NCI-H226 (cell line): ENCODE data around the gene MYADML2.
A peak's percentile ranks its signal among the peaks of the same experiment; 100 is the strongest.
"Not testable (repeated sequence)": the region's sequence is repeated elsewhere in the genome, so short reads cannot be mapped to it uniquely, and the experiment has no call there.

Experiments used
- DNase-seq: peaks from one replicate; pipeline ENCODE4 v3.0.0-alpha.2; 2015

MYADML2 gene

DNA sequence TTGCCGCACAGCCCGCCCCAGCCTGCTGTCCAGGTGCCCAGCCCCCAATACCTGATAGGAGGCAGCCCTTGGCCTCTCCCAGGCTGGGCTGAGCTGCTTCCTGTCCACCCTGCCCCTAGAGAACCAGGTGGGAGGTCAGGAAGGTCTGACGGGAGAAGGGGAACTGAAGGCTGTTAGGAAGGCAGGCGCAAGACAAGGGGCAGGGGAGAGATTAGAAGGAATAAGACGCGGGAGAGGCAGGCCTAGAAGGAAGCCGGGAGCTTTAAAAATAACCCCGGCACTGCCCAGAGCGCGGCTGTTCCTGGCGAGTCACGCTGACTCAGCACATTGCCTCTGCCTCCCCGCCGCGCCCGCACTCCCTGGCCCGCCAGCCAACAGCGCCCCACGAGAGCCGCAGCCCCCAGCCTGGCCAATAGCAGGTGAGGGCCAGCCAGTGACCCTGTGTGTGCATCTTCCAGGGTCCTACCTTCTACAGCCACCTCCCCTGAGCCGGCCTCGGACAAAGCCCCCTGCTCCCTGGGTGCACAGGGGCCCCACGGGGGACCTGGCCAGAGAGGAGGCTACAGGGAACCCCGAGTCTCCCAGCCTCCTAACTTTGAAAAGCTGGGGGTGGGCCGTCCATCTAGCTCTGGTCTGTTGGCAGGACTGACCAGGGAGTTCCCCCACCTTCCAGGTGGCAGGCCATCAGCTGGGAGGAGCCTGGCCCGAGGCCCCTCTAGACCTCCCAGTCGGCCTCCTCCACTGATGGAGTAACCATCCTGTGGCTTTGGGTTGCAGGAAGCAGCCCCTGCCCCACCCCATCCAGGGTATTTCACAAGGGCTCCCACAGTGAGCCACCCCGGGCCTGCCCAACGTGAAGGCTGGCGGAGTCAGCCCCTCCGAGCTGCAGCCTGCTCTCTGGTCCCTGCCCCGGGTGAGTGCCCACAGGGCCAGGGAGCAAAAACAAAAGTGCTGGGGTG, 23.5 kb downstream of the MYADML2 start:
- peak; percentile 91 for DNase-seq

DNA sequence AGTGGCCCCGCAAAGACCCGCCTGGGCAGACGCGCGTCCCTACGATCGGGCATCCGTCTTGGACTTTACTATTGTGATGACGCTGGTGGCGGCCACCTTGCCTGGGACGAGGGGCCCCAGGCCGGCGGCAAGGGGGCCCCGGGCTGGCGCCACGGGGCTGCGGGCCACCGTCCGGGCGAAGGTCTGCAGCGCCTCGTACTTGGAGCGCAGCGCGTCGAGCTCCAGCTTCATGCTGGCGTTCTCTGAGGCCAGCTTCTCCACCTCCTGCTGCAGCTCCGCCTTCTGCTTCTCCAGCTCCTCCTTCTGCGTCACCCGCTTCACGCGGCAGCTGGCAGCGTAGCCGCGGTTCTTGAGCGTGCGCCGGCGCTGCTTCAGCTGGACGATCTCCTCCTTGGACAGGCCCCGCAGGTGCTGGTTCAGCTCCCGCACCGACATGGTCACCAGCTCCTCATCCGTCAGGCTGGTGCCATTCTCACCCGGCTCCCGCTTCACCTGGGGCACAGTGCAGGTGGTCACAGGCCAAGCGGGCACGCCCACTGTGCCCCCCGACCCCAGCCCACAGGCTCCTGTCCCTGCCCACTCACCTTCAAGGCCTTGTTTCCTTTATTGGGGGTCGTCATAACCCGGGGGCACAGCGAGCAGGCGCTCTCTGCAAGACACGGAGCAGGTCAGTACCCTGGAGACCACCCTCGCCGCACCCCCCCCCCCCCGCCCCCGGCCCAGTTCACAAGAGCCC, 24.3 kb downstream of the MYADML2 start:
- peak; percentile 0 for DNase-seq

DNA sequence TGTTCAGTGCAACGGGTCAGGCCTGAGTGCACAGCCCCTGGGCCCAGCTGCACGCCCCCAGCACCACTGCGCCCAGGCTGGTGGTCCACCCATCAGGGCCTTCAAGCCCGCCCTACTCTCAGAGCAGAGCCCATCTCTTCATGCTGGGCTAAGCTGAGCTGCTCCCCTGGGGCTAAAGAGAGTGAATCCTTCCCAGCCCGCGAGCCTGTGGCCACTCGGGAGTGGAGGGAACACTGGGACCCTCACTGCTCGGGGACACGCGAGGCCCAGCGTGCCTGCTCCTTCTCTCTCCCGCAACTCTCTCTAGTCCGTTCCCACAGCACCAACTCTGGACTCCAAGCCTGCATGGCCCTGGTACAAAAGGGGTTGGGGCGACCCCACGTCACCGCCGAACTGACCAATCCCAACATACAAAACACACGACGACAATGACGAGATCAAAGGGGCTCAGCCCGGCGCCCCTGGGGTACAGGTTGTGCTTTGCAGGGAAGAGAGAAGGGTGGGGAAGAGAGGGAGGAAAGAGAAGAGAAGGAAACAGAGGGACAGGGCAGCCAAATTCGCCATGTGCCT, 25.0 kb downstream of the MYADML2 start:
- peak; percentile 0 for DNase-seq

DNA sequence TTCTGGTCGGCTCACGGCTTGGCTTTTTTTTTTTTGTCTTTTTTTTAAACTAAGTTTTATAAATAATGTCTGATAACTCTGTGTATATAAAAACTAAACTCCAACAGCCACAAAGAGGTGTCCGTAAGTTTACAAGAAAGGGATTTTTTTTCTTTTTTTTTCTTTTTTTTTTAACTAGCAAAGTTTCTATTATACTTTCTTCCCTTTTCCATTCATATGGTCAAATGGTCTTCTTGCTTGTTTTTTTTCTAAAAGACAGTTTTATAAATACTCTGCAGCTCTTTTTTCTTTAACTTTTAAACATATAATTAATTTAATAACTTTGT, 25.5 kb downstream of the MYADML2 start:
- DNase-seq: no peak

DNA sequence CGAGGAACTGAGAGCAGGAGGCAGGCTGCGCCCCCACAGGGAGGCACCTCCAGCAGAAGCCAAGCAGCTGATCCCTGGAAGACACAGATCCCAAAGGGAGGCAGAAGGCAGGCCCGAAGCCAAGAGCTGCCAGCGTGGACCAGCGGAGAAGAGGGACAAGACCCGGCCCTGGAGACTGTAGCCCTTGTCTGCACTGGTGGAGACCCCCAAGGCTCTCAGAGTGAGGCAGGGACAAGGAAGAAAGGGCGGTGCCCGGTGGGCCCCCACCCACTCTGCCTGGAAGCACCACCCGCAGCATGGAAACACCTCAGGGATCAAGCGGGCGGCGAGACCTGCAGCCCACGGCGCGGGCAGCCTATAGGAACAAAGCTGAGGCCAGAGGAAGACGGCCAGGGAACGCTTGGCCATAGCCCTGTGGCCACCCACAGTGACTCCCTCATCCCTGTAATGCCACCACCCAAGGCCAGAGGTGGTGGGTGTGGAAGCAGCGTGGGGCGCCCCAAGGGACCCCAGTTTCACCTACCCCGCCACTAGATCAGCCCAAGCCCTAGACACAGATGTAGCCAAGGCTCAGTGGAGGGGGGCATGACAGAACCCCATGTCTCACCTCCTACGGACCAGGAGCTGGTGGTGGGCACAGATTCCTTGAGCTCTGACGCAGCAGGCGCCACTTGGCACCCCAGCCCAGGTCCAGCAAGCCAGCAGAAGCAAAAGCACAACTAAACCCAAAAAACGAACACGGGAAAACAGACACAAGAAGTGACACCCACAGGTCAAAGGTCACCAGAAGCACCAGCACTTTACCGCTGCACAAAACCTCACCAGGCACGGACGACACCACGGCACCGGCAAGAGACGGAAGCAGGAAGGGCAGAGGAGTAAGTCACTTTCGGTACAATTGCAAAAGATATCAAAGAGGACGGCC, 26.2 kb downstream of the MYADML2 start:
- DNase-seq: no peak

DNA sequence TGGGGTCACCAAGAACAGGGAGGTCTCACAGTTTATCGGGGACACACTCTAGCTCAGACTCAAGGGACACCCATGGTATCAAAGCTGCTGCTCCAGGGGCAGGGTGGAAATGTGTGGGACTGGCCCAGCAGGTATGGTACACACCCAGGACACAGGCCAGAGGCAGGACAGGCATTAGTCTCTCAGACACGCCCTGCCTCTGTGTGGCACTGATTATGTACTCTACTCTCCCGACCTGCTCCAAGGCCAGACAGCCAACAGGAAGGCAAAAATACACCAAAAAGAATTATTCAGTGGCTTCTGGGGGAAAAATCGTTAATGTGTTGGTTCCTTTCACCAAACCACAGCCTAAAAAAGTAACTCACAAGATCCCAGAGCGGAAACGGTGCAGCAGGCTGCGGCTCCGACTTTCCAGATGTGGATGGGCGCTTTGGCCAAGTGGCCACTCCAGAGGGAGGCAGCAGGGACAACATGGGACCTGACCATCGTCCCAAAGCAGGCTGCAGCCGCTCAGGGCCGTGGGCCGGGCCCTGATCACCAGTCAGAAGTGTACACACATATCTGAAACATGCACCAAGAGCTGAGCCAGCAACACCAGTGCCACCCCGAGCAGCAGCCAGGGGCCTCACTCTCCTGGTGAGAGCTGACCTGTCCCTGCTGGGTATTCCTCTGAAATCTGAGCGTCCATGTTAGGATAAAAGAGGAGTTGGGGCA, 28.0 kb downstream of the MYADML2 start:
- peak; percentile 1 for DNase-seq

DNA sequence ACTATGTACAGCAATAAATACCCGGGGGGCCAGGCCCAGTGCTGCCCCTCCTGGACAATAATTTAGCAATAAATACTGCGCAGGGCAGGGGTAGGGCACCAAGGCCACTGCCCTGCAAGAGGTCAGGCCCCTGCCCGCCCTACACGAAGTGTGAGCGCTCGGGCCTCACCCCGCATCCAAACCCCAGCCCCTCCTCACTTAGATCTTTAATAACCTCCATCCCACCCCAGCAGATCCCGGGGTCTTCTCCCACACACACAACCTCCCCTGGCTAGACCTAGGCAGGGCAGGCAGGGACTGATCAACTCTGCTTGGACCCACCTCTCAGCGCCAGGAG, 28.7 kb downstream of the MYADML2 start:
- not testable (repeated sequence) for DNase-seq

DNA sequence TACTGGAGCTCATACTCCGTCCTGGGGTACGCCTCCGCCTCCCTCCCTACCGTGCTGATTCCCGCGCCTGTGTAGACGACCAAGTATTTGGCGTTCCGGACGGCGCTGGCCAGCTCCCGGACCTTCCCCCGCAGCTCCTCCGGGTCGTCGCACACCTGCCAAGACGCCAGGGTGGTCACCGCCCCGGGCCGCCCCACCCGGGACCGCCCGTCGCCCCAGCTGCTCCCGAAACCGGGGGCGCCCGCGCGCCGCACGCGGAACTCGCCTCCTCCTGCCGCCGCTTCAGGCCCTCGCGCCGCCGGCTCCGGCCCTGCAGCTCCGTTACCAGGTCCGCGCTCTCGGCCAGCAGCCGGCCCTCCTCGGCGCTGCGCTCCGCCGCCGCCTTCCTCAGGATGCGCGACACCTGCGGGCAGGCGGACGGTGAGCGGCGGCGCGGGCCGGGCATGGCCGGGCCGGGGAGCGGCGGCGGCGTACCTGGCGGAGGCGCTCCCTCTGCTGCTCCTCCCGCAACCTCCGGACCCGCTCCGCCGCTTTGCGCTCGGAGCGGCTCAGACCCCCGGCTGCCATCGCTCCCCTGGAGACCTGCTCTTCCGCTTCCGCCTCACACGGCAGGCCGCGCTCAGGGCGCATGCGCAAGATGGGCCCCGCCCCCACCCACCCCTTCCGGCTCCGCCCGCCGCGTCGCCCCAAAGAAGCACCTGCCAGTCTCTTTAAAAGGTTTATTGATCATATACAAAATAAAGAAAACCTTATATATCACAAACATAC, 29.3 kb downstream of the MYADML2 start, which contains the start of gene SIRT7:
TSS of gene SIRT7 (minus strand) at position 612 of the 768 bp plus-strand sequence. CDS start at position 567, 45 bp downstream.
- peak; percentile 64 for DNase-seq

DNA sequence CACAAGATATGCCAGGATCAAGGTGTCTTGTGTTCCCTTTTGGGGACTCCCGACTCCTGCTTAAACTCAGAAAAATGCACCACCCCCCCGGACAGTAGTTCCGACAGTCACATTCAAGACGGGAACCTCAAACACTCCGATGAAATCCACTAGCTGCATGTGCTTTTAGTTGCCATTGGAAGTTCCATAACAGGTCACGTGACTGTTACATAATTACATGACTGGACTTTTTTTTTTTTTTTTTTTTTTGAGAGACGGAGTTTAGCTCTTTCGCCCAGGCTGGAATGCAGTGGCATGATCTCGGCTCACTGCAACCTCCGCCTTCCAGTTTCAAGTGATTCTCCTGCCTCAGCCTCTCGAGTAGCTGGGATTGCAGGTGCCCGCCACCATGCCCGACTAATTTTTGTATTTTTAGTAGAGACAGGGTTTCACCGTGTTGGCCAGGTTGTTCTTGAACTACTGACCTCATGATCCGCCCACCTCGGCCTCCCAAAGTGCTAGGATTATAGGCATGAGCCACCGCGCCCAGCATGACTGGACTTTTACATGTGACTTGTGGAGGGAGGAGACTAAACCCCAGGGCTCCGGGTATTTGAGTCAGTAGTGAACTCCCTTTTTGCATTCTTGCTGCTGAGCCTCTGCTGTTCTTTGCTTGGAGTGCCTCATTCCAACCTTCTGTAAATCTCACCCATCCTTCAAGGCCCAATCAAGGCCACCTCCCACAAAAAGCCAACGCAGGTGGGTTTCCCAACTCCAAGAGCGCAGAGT, 30.6 kb downstream of the MYADML2 start:
- peak; percentile 79 for DNase-seq

DNA sequence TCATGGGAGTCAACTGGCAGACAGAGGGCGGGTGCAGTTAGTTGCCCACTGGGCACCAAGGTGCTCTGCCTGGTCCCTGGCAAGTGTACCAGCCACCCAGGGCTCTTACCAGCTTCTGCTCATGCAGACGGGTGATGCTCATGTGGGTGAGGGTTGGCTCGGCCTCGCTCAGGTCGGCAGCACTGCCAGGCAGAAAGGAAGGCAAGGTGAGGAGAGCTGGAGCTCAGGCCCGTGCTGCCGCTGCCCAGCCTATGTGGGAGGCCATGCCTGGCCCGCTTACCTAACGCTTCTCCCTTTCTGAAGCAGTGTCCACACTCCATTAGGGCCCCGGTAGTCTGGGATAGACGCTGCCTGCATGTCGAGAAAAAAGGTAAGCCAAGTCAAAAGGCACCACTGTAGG, 31.7 kb downstream of the MYADML2 start:
- DNase-seq: no peak

DNA sequence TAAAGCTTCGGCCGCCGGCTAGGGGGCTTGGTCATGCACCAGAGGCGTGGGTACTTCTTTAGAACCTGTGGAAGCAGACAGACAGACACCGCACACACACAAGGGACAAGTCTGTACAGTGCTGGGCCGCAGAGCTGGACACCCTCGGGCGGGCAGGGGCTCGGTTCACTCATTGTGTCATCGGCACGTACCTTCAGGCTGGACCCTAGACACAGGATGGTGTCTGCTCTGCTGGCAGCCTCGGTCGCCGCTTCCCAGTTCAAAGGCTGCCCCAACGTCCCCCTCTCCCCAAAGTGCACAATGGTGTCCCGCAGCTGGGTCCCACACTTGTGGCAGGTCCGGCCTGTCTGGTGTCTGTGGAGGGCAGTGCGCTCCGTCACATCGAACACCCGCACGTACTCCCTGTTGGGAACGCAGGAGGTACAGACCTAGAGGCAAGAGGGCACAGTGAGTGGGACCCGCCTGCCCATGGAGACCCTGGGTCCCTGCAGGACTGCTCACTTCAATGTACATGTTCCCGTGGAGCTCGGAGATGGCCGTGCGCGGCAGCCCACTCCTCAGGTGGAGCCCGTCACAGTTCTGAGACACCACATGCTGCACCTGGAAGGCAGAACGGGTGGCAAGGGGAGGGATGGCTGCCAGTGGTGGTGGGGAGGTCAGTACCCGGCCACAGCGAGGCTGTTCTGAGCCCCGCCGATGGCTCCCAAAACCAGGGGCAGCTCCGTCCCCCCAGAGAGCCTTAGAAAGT, 32.8 kb downstream of the MYADML2 start:
- DNase-seq: no peak

DNA sequence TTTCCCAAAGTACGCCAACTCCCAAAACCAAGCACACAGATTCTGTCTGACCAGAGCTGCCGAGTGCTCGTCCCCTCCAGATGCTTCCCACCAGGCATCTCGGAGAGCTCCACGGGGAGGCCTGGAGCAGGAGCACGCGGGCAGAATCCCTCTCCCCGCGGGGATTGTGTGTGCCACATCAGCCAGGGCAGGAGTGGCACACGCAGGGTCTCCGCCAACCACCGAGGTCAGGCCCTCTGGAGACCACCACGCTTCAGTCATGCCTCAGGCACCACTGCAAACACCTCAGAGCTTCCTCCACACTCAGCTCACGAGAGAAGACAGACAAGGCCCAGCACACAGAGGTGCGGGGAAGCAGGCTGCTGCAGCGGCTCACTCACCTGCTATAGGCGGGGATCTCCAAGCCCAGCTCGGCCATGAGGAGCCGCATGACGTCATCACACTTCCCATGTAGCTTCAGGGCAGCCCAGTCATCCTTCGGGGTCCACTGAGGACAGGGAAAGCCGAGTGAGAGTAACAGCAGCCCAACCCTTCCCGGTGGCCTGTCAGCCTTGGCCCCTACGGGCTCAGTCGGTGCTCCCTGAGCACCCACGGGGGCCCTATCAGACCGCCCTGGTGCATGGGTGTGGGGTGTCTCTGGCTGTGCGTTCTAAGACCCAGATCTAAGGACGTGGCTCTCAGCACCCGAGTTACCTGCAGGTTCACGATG, 33.5 kb downstream of the MYADML2 start:
- DNase-seq: no peak

DNA sequence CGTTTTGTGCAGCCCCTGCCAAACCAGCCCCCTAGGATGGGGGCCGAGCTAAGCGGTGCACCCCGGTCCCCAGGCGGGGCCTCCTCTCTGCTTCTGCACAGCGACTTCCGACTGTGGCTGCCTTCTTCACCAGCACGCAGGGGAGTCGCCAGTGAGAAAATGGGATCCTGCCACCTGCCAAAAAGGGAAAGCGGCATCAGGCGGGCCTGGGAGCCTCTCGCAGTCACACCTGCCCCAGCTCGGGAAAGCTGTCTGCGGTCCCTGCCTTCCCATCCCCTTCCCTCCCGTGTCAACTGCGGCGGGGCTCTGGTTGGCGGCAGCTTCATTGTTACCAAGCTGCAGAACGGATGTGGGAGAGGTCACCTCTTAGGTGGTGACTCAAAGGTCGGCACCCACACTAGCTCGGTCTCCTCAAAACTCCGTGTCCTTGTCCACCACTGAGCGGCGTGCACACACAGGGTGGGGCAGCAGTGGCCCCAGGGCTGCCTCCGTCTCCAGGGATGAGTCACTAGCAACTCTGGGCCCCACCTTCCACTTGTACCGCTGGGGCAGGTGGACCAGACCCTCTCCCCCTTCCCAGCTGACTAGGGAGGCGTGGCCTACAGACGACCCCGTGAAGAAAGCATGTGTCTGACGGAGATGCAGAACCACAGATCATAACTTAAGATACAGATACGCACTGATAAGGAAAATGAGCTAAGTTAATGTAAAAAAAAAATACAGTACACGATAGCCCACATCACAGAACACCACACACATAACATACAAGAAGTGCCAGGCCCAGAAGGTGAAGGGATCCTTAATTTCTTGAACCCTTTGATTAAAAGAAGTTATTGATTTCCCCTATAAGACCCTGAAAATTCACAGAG, 34.4 kb downstream of the MYADML2 start:
- DNase-seq: no peak

DNA sequence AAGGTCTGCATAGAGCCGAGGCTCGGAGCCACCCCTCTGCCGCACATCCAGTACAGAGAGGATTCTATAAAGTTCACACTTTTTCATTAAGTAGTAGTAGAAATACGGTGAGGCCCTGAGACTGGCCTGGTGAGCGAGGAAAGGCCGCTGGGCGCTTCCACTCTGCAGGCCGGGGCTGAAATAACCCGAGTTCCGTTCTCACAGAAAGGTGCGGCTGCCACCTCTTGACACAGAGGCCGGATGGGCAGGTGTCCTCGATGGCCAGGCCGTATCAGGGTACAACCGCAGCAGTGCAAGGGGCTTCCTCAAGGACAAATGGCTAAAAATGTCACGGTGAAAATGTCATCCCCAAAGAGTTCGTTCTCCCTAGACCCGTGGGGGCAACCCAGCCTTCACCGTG, 35.1 kb downstream of the MYADML2 start:
- no peak for DNase-seq

DNA sequence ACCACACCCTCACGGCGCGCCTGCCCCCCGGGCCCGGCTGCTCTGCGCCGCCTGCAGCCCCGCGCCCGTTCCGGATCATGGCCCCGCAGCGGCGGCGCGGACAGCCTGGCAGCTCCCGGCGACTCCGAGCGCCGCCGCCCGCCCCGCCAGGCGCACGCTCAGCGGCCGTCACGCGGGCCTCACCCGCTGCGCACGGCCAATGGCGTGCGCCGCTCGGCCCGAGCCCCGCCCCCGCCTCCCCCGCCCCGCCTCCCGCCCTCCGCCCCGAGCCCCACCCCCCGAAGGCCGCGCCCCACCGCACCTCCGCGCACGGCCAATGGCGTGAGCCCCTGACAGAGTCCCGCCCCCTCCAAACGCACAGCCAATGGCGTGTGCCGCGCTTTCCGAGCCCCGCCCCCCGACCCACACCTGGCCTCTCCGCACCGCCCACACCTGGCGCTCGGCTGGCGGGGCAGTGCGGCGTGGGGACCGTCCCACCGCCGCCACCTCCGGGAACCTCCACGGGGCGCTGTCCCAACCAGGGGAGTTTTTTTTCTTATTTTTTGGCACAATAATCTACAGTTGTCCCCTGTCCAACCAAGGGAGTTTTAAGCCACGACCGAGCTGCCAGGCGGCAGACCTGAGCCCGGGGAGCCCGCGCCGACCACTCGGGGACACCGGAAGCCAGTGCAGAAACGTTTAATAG, 35.6 kb downstream of the MYADML2 start, which contains the start of gene PCYT2:
TSS of gene PCYT2 (minus strand) at position 123 of the 685 bp plus-strand sequence. CDS start at position 79, 44 bp downstream.
- DNase-seq: peak; percentile 66

DNA sequence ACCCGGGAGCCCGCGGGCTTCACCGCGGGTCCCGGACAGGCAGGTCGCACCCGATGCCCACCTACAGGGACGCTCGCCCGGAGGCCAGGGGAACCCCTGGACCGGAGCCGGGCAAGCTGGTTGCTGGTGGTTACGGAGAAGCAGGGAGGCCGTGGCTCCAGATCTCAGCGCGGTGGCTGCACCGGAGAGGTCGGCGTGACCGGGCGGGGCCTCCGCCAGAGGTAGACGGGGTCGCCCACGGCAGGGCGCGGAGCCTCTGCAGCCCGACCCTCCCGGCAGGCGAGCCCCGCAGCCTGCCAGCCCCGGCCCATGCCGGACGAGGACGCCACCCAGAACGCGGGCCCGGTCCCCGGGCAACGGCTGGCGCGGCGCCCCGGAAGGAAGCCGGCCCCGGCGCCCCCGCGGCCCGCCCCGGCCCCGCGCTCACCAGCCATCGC, 36.2 kb downstream of the MYADML2 start:
- DNase-seq: no peak
